ENCODE measurements around the gene FAM89B.

FAM89B gene

DNA sequence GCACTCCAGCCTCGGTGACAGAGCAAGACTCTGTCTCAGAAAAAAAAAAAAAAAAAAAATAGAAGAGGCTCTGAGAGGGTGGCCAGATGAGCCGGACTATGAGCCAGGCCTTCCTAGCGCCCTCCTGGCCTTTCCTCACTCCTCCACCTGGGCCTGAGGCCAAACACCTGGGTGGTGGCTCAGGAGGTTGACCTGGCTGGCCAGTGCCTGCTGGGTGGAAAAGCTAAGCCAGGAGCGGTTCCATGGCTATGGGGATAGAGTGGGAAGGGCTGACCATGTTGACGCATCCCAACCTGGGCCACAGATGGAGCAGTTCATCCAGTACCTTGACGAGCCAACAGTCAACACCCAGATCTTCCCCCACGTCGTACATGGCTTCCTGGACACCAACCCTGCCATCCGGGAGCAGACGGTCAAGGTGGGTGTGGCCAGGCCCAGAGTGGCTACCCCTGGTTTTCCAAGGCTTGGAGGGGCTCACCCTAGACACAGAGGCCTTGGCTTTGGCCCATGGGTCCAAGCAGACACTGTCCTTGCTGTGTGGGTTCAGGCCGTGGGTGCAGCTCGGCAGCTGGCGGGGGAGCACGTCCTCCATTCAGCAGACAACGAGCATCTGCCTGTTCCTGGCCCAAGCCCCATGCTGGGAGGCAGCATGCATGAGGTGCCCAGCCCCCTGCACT, 39.8 kb upstream of the FAM89B start:
- Histone ChIP-seq H3K79me2 (ENCODE audit: low read length) (peaks cover 4% of the 10 kb centered on the region; the same call in 1 of the 2 replicates), H3K4me3 (ENCODE audit: low read length) (no peak overlapping the region), H3K4me2 (ENCODE audit: low read depth, low read length) (no peak overlapping the region), H3K9ac (ENCODE audit: low read length) (no peak overlapping the region), H3K9me2 (replicated peaks; ENCODE audit: insufficient read depth, low read length) (no peaks in the 10 kb centered on the region), H3K36me3 (replicated peaks; ENCODE audit: insufficient read depth, low read length) (no peaks in the 10 kb centered on the region), H3K4me1 (ENCODE audit: low read length) (no peaks in the 10 kb centered on the region), H3K27ac (ENCODE audit: low read length) (no peak overlapping the region), H2AFZ (ENCODE audit: low read length) (no peak overlapping the region), H3K9me3 (replicated peaks; ENCODE audit: insufficient read depth, low read length) (no peaks in the 10 kb centered on the region), H4K20me1 (ENCODE audit: insufficient read depth, low read length) (no peaks in the 10 kb centered on the region), H3K27me3 (replicated peaks; ENCODE audit: insufficient read depth, low read length) (no peaks in the 10 kb centered on the region), H3F3A (ENCODE audit: insufficient read depth, low read length) (peaks cover 4% of the 10 kb centered on the region; the same call in 1 of the 2 replicates)
- DNase-seq = no peak
- TF ChIP-seq EZH2phosphoT487 (IDR thresholded peaks at IDR 0.05; ENCODE audit: low read length) = no peak
- TF ChIP-seq, protein P1, sequence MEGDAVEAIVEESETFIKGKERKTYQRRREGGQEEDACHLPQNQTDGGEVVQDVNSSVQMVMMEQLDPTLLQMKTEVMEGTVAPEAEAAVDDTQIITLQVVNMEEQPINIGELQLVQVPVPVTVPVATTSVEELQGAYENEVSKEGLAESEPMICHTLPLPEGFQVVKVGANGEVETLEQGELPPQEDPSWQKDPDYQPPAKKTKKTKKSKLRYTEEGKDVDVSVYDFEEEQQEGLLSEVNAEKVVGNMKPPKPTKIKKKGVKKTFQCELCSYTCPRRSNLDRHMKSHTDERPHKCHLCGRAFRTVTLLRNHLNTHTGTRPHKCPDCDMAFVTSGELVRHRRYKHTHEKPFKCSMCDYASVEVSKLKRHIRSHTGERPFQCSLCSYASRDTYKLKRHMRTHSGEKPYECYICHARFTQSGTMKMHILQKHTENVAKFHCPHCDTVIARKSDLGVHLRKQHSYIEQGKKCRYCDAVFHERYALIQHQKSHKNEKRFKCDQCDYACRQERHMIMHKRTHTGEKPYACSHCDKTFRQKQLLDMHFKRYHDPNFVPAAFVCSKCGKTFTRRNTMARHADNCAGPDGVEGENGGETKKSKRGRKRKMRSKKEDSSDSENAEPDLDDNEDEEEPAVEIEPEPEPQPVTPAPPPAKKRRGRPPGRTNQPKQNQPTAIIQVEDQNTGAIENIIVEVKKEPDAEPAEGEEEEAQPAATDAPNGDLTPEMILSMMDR (IDR thresholded peaks at IDR 0.05; ENCODE audit: low read length) = no peak
- no peak for TF ChIP-seq EZH2 (optimal IDR thresholded peaks at IDR 0.05; ENCODE audit: low read depth, low read length)

DNA sequence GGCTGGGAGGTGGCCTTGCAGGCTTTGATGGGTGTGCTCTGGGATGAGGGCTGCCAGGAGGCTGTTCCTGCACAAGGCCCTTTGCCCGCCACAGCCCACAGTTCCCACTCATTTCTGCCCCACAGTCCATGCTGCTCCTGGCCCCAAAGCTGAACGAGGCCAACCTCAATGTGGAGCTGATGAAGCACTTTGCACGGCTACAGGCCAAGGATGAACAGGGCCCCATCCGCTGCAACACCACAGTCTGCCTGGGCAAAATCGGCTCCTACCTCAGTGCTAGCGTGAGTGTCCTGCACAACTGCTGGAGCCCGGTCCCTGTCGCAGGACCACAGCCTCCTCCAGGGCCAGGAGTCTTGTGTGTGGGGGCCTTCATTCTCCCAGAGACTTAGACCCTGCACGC, 37.2 kb upstream of the FAM89B start:
- Histone ChIP-seq H3K9me3 (replicated peaks; ENCODE audit: insufficient read depth, low read length) (no peaks in the 10 kb centered on the region), H3F3A (ENCODE audit: insufficient read depth, low read length) (peaks cover 15% of the 10 kb centered on the region), H3K9ac (ENCODE audit: low read length) (no peak overlapping the region), H3K9me2 (replicated peaks; ENCODE audit: insufficient read depth, low read length) (no peaks in the 10 kb centered on the region), H2AFZ (ENCODE audit: low read length) (no peak overlapping the region), H3K79me2 (ENCODE audit: low read length) (0 out of 2 replicates have a peak, but pooled peaks cover 3% of the 10 kb centered on the region), H3K36me3 (replicated peaks; ENCODE audit: insufficient read depth, low read length) (no peaks in the 10 kb centered on the region; the same call in 1 of the 2 replicates), H3K27ac (ENCODE audit: low read length) (no peak overlapping the region), H4K20me1 (ENCODE audit: insufficient read depth, low read length) (no peaks in the 10 kb centered on the region), H3K4me3 (ENCODE audit: low read length) (no peak overlapping the region), H3K4me1 (ENCODE audit: low read length) (peaks cover 4% of the 10 kb centered on the region), H3K4me2 (ENCODE audit: low read depth, low read length) (no peak overlapping the region), H3K27me3 (replicated peaks; ENCODE audit: insufficient read depth, low read length) (no peaks in the 10 kb centered on the region)
- DNase-seq = no peak
- TF ChIP-seq EZH2phosphoT487 (IDR thresholded peaks at IDR 0.05; ENCODE audit: low read length) (no peak), EZH2 (optimal IDR thresholded peaks at IDR 0.05; ENCODE audit: low read depth, low read length) (no peak)
- TF ChIP-seq, protein P1 (IDR thresholded peaks at IDR 0.05; ENCODE audit: low read length) = no peak

DNA sequence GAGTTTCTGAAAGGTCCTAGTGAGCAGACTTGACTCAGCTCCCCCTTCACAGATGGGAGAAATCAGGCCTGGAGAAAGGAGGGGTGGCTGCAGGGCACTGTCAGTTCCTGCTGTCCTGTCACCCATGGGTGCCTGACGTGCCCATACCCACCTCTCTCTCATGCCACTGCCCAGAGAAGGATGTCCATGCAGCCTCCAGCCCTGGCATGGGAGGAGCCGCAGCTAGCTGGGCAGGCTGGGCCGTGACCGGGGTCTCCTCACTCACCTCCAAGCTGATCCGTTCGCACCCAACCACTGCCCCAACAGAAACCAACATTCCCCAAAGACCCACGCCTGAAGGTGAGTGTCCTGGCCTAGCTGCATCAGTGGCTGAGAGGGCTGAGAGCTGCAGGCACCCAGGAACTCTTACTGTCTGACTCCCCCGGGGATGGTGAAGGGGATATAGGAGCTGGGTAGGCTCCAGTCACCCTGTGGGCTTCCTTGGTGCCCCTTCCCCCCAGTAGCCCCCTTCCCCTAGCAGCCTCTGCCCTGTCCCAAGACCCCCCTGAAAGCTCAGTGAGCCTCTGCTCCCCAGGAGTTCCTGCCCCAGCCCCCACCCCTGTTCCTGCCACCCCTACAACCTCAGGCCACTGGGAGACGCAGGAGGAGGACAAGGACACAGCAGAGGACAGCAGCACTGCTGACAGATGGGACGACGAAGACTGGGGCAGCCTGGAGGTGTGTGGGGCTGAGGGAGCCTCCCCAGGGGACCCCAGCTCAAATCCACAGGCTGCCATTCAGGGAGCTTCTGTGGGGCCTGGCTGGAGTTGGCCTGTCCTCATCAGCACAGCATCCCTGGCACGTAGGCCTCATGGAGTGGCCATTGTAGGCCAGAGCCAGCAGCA, 35.7 kb upstream of the FAM89B start:
- Histone ChIP-seq H3K79me2 (ENCODE audit: low read length) (0 out of 2 replicates have a peak, but pooled peaks cover 3% of the 10 kb centered on the region), H3K4me2 (ENCODE audit: low read depth, low read length) (no peak overlapping the region), H3K27ac (ENCODE audit: low read length) (no peak overlapping the region), H3K9me3 (replicated peaks; ENCODE audit: insufficient read depth, low read length) (no peaks in the 10 kb centered on the region), H3K4me3 (ENCODE audit: low read length) (no peak overlapping the region), H2AFZ (ENCODE audit: low read length) (no peak overlapping the region), H3K36me3 (replicated peaks; ENCODE audit: insufficient read depth, low read length) (no peaks in the 10 kb centered on the region; the same call in 1 of the 2 replicates), H3F3A (ENCODE audit: insufficient read depth, low read length) (peaks cover 22% of the 10 kb centered on the region), H3K27me3 (replicated peaks; ENCODE audit: insufficient read depth, low read length) (no peaks in the 10 kb centered on the region), H3K9me2 (replicated peaks; ENCODE audit: insufficient read depth, low read length) (no peaks in the 10 kb centered on the region), H4K20me1 (ENCODE audit: insufficient read depth, low read length) (no peaks in the 10 kb centered on the region), H3K4me1 (ENCODE audit: low read length) (peaks cover 11% of the 10 kb centered on the region), H3K9ac (ENCODE audit: low read length) (no peak overlapping the region)
- DNase-seq = no peak
- TF ChIP-seq EZH2phosphoT487 (IDR thresholded peaks at IDR 0.05; ENCODE audit: low read length) = no peak
- TF ChIP-seq, protein P1 (IDR thresholded peaks at IDR 0.05; ENCODE audit: low read length) = no peak
- TF ChIP-seq EZH2 (optimal IDR thresholded peaks at IDR 0.05; ENCODE audit: low read depth, low read length) = no peak

All from MM.1S (cell line).